Erythroblast (primary cell): Measurements from ENCODE around the gene EPB41L4B.

Experiments
- GATA1 ChIP-seq: IDR thresholded peaks from 2 replicates; pipeline ENCODE4 v1.6.1; 2011; ENCODE audit warnings: low read depth, mild to moderate bottlenecking, control low read depth, low read length, moderate library complexity
- POLR2A ChIP-seq: IDR thresholded peaks from 2 replicates; pipeline ENCODE4 v1.6.1; 2011; ENCODE audit warnings: mild to moderate bottlenecking, low read length

DNA sequence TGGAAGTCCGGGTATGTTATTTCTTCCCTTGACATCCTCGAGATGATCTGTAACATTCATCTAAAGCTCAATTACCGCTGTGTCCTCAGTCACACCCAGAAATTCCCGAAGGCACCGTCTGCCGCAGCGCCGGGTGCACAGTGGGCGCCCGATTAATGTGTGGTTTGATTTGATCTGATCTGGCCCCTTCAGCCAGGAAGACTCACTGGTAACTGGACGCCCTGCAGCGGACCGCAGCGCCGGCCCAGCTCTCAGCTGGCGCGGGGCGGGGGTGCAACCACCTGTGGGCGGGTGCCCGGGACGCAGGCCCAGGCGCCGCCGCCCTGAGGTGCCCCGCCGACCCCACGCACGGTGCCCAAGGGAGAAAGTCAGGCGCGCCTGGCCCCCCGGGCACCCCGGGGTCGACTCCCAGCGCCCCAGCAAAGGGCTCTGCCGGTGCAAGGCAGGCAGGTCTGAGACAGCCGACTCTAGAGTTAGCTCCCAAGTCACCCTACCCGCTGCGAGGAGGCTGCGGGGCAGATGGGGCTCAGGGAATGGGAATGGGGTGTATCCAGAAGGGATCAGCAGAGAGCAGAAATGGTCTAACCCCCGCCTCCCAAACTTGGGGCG, 1.7 kb downstream of the EPB41L4B start:
- TF ChIP-seq POLR2A, result no peak
- no peak for TF ChIP-seq GATA1
